ENCODE results near the gene LMX1B. TPM values are rescaled to one million over a fixed set of nuclear protein-coding genes. Genes with fewer than 3 reads are reported as not detected.
A peak's percentile ranks its signal among the peaks of the same experiment; 100 is the strongest.
"Not testable (repeated sequence)": the region's sequence is repeated elsewhere in the genome, so short reads cannot be mapped to it uniquely, and the experiment has no call there.

Gene LMX1B
- total RNA-seq, 2 donors from 2014 or later = 0.74 to 1.3 TPM

- Histone ChIP-seq H3K36me3 (no peaks in the 10 kb centered on the region), H3K27me3 (no peaks in the 10 kb centered on the region), H3K27ac (no peak overlapping the region), H3K9me3 (no peaks in the 10 kb centered on the region), H3K4me3 (peak overlapping the region in 1 of 2 donors; percentile 71), H3K4me1 (peaks cover 0 to 16% of the 10 kb centered on the region in 2 donors)
- no peak for DNase-seq (ENCODE audit: low spot score)
- no peak for TF ChIP-seq CTCF (IDR thresholded peaks at IDR 0.05)
These were observed 110.1 kb downstream of the LMX1B start for GRCh38 chr9:126723807-126724172.

- H3K27ac ChIP-seq = no peak overlapping the region
- no peaks in the 10 kb centered on the region for H3K27me3 ChIP-seq
- no peaks in the 10 kb centered on the region for H3K36me3 ChIP-seq
- no peaks in the 10 kb centered on the region for H3K9me3 ChIP-seq
- DNase-seq (ENCODE audit: low spot score) = no peak
- no peak for TF ChIP-seq CTCF (IDR thresholded peaks at IDR 0.05)
- H3K4me1 ChIP-seq = peaks cover 0 to 16% of the 10 kb centered on the region in 2 donors
- no peak overlapping the region for H3K4me3 ChIP-seq
These were observed 110.5 kb downstream of the LMX1B start for GRCh38 chr9:126724226-126724625.

- not testable (repeated sequence) for H3K9me3 ChIP-seq; H3K27ac ChIP-seq; DNase-seq (ENCODE audit: low spot score); H3K36me3 ChIP-seq; H3K4me3 ChIP-seq; H3K27me3 ChIP-seq
- peaks cover 0 to 16% of the 10 kb centered on the region in 2 donors for H3K4me1 ChIP-seq
These were observed 111.8 kb downstream of the LMX1B start for GRCh38 chr9:126725485-126725884.

GRCh38 chr9:126728210-126728609 lies 114.5 kb downstream of the LMX1B start:
- not testable (repeated sequence) for H3K27me3 ChIP-seq; H3K9me3 ChIP-seq; H3K4me3 ChIP-seq; H3K4me1 ChIP-seq; H3K36me3 ChIP-seq; H3K27ac ChIP-seq; DNase-seq (ENCODE audit: low spot score)

- DNase-seq (ENCODE audit: low spot score) = not testable (repeated sequence)
These were observed 116.9 kb downstream of the LMX1B start for GRCh38 chr9:126730592-126730991.

GRCh38 chr9:126733005-126733404 lies 119.3 kb downstream of the LMX1B start:
- no peak overlapping the region for H3K27ac ChIP-seq
- H3K36me3 ChIP-seq = no peaks in the 10 kb centered on the region
- no peak for TF ChIP-seq CTCF (IDR thresholded peaks at IDR 0.05)
- peaks cover 0 to 28% of the 10 kb centered on the region in 2 donors for H3K9me3 ChIP-seq
- no peak for DNase-seq (ENCODE audit: low spot score)
- no peaks in the 10 kb centered on the region for H3K4me1 ChIP-seq
- H3K27me3 ChIP-seq = no peaks in the 10 kb centered on the region
- H3K4me3 ChIP-seq = no peak overlapping the region

More at GRCh38 chr9:126730592-126730991, 116.9 kb downstream of the LMX1B start:
- H3K4me1 ChIP-seq, H3K27me3 ChIP-seq, H3K36me3 ChIP-seq, H3K27ac ChIP-seq, H3K4me3 ChIP-seq: not testable (repeated sequence)
- peaks cover 0 to 13% of the 10 kb centered on the region in 2 donors for H3K9me3 ChIP-seq

GRCh38 chr9:126734877-126735276 lies 121.1 kb downstream of the LMX1B start:
- H3K27ac ChIP-seq = no peak overlapping the region
- H3K36me3 ChIP-seq = no peaks in the 10 kb centered on the region
- no peak overlapping the region for H3K4me3 ChIP-seq
- H3K27me3 ChIP-seq = no peaks in the 10 kb centered on the region
- peaks cover 0 to 28% of the 10 kb centered on the region in 2 donors for H3K9me3 ChIP-seq
- TF ChIP-seq CTCF (IDR thresholded peaks at IDR 0.05) = no peak
- no peaks in the 10 kb centered on the region for H3K4me1 ChIP-seq
- no peak for DNase-seq (ENCODE audit: low spot score)

All from right atrium auricular region (tissue), 2 donors.